Hepatocyte (in vitro differentiated cells): ENCODE results near the gene GRXCR2. TPM values are rescaled to one million over a fixed set of nuclear protein-coding genes. Genes with fewer than 3 reads are reported as not detected.

Experiments
- DNase-seq: peaks from one replicate; pipeline ENCODE4 v3.0.0-alpha.2; 2016; ENCODE audit warnings: low spot score
- H2AFZ ChIP-seq: fragments of 200-600 bp; sonication (generic); 2 replicates; pipeline ENCODE4 v1.6.0; 2016; ENCODE audit warnings: antibody characterized with exemption, mild to moderate bottlenecking
- H3K27ac ChIP-seq: fragments of 200-600 bp; sonication (generic); 2 replicates; pipeline ENCODE4 v1.5.1; 2016; ENCODE audit warnings: mild to moderate bottlenecking
- H3K27me3 ChIP-seq: fragments of 200-600 bp; sonication (generic); 2 replicates; pipeline ENCODE4 v1.6.1; 2016
- H3K36me3 ChIP-seq: fragments of 200-600 bp; sonication (generic); replicated peaks from 2 replicates; pipeline ENCODE4 v1.5.1; 2016; ENCODE audit warnings: low read depth; ENCODE audit not compliant: insufficient read depth
- H3K4me1 ChIP-seq: fragments of 200-600 bp; sonication (generic); 2 replicates; pipeline ENCODE4 v1.5.1; 2016; ENCODE audit warnings: mild to moderate bottlenecking, moderate library complexity; ENCODE audit not compliant: insufficient read depth
- H3K4me2 ChIP-seq: fragments of 200-600 bp; sonication (generic); 2 replicates; pipeline ENCODE4 v1.6.0; 2016
- H3K4me3 ChIP-seq: fragments of 200-600 bp; sonication (generic); 2 replicates; pipeline ENCODE4 v1.5.1; 2016; ENCODE audit warnings: mild to moderate bottlenecking
- H3K79me2 ChIP-seq: fragments of 200-600 bp; sonication (generic); 2 replicates; pipeline ENCODE4 v1.6.0; 2017; ENCODE audit warnings: mild to moderate bottlenecking
- H3K9me2 ChIP-seq: fragments of 200-600 bp; sonication (generic); replicated peaks from 2 replicates; pipeline ENCODE4 v1.6.0; 2017; ENCODE audit warnings: mild to moderate bottlenecking; ENCODE audit not compliant: insufficient read depth
- H3K9me3 ChIP-seq: fragments of 200-600 bp; sonication (generic); 2 replicates; pipeline ENCODE4 v1.5.1; 2016; ENCODE audit warnings: low read depth, mild to moderate bottlenecking
- H4K20me1 ChIP-seq: fragments of 200-600 bp; sonication (generic); 2 replicates; pipeline ENCODE4 v1.6.0; 2016; ENCODE audit warnings: mild to moderate bottlenecking; ENCODE audit not compliant: insufficient read depth, poor library complexity, severe bottlenecking
- EZH2 ChIP-seq: fragments of 200-600 bp; sonication (generic); IDR thresholded peaks from 2 replicates; pipeline ENCODE4 v1.6.1; 2016; ENCODE audit warnings: antibody characterized with exemption, mild to moderate bottlenecking, borderline replicate concordance
- EZH2phosphoT487 ChIP-seq: fragments of 200-600 bp; sonication (generic); IDR thresholded peaks from one replicate; pipeline ENCODE4 v1.6.1; 2018; ENCODE audit warnings: antibody characterized with exemption, mild to moderate bottlenecking, low read depth, moderate library complexity; ENCODE audit not compliant: unreplicated experiment, severe bottlenecking
- WGBS: methylation state at CpG from one replicate; pipeline ENCODE4 v1.1.6; 2016; ENCODE audit warnings: low lambda C conversion rate; ENCODE audit errors: missing lambda C conversion rate; 5-methylcytosine and 5-hydroxymethylcytosine counted together
- polyA plus RNA-seq: library from polyadenylated mRNA; unstranded; fragments of >200 nt; fragmentation: Nextera tagmentation; extraction: Ambion mirVana; gene quantifications from 2 replicates; pipeline ENCODE4 v1.2.1, GENCODE V29; 2016
- total RNA-seq: library from RNA; depleted of rRNA; stranded (reverse); fragments of >200 nt; gene quantifications from 2 replicates; pipeline ENCODE4 v1.2.3, GENCODE V29; 2014
- TF ChIP-seq, protein P1 (sequence below): fragments of 200-600 bp; sonication (generic); IDR thresholded peaks from 2 replicates; pipeline ENCODE4 v1.5.1; 2016; ENCODE audit warnings: antibody characterized with exemption, mild to moderate bottlenecking; ENCODE audit not compliant: poor library complexity

GRXCR2 gene
- total and polyA plus RNA-seq, 2 experiments from 2014 or later, result not detected

DNA sequence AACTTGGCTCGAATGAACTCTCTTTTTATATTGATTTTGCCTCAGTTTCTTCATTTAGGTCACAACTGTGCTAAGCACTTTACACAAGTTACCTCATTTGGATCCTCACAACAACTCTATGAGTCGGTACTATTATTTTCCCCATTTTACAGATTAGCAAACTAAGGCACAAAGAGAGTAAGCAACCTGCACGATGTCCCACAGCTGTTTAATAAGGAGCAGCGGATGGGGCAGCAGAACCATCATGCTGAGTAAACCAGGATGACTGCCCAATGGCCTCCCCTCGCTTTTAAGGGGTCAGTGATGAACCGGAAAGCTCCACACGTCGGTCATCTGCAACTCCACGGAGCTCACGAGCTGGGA lies 38.3 kb downstream of the GRXCR2 start:
- peaks cover 26% of the 10 kb centered on the region for H3K79me2 ChIP-seq
- 34% methylated on average over 10 of the region's 10 CpGs for WGBS
- H2AFZ ChIP-seq, result peak overlapping the region; percentile 83
- H3K27me3 ChIP-seq, result no peaks in the 10 kb centered on the region
- peaks cover 19% of the 10 kb centered on the region for H3K4me1 ChIP-seq
- no peaks in the 10 kb centered on the region for H3K9me3 ChIP-seq
- peak overlapping the region; percentile 90 for H3K27ac ChIP-seq
- TF ChIP-seq, protein P1, sequence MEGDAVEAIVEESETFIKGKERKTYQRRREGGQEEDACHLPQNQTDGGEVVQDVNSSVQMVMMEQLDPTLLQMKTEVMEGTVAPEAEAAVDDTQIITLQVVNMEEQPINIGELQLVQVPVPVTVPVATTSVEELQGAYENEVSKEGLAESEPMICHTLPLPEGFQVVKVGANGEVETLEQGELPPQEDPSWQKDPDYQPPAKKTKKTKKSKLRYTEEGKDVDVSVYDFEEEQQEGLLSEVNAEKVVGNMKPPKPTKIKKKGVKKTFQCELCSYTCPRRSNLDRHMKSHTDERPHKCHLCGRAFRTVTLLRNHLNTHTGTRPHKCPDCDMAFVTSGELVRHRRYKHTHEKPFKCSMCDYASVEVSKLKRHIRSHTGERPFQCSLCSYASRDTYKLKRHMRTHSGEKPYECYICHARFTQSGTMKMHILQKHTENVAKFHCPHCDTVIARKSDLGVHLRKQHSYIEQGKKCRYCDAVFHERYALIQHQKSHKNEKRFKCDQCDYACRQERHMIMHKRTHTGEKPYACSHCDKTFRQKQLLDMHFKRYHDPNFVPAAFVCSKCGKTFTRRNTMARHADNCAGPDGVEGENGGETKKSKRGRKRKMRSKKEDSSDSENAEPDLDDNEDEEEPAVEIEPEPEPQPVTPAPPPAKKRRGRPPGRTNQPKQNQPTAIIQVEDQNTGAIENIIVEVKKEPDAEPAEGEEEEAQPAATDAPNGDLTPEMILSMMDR, result no peak
- no peak for TF ChIP-seq EZH2
- TF ChIP-seq EZH2phosphoT487, result no peak
- peak; percentile 19 for DNase-seq
- H3K9me2 ChIP-seq, result no peaks in the 10 kb centered on the region
- peak overlapping the region; percentile 84 for H3K4me2 ChIP-seq
- H4K20me1 ChIP-seq, result no peaks in the 10 kb centered on the region
- no peaks in the 10 kb centered on the region for H3K36me3 ChIP-seq
- peak overlapping the region; percentile 80 for H3K4me3 ChIP-seq

DNA sequence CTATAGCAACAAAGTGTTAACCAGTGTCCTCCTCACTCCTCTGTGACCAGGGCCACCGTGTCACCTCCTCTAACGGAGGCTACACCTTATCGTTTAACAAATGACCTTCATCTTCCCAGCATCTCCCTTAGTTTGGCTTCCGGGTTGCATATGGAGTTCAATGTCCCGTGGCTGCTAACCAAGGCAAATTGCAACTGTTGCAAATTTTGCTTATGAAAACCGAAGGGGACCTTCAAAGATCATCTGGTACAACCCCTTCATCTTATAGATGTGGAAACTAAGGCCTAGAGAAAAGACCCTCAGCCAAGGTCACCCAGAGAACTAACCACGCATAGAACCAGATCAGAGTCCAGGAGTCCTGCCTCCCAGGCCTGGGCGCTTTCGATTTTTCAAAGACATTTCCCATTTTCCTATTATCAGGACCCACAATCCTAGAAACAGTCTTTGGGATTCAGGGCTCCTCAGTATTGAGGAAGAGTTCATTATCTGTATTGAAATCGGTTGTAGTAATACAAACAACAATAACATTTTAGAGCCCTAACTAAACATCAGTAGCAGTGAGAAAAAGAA lies 39.1 kb downstream of the GRXCR2 start:
- TF ChIP-seq, protein P1, result no peak
- TF ChIP-seq EZH2 (no peak), EZH2phosphoT487 (no peak)
- H3K4me1 ChIP-seq, result peaks cover 19% of the 10 kb centered on the region
- no peaks in the 10 kb centered on the region for H3K36me3 ChIP-seq
- H3K27me3 ChIP-seq, result no peaks in the 10 kb centered on the region
- H3K27ac ChIP-seq, result no peak overlapping the region
- no peak overlapping the region for H2AFZ ChIP-seq
- H3K4me3 ChIP-seq, result no peak overlapping the region
- H3K79me2 ChIP-seq, result peaks cover 32% of the 10 kb centered on the region
- peak overlapping the region; percentile 84 for H3K4me2 ChIP-seq
- no peaks in the 10 kb centered on the region for H3K9me2 ChIP-seq
- H4K20me1 ChIP-seq, result no peaks in the 10 kb centered on the region
- no peak for DNase-seq
- 78% methylated on average over 10 of the region's 10 CpGs for WGBS
- H3K9me3 ChIP-seq, result no peaks in the 10 kb centered on the region

DNA sequence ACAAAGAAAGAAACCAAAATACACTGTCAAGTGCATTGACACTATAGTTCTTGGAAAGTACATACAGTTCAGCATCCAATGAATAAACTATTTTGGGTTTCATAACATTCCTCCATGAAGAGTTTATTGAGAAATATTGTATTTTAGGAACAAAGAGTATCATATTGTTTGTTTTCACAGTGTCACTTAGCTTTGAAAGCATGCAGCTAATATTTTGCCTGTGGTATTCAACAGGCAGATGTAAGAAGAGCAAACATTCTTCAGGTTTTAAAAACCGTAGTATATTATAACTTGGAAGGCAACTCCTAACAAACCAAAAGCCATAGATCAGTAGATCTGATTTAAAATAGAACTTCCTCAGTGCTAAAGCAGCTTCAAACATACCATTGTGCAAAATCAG lies 42.2 kb downstream of the GRXCR2 start:
- Histone ChIP-seq H3K27ac (no peak overlapping the region), H3K4me2 (peak overlapping the region; percentile 3), H3K27me3 (no peaks in the 10 kb centered on the region), H3K4me1 (peaks cover 14% of the 10 kb centered on the region), H3K36me3 (no peaks in the 10 kb centered on the region), H2AFZ (no peak overlapping the region), H3K9me2 (no peaks in the 10 kb centered on the region), H4K20me1 (no peaks in the 10 kb centered on the region), H3K79me2 (peaks cover 56% of the 10 kb centered on the region), H3K9me3 (no peaks in the 10 kb centered on the region), H3K4me3 (no peak overlapping the region)
- TF ChIP-seq, protein P1, result no peak
- no peak for TF ChIP-seq EZH2phosphoT487
- TF ChIP-seq EZH2, result no peak
- 36% methylated on average over 1 of the region's 1 CpG for WGBS
- no peak for DNase-seq

DNA sequence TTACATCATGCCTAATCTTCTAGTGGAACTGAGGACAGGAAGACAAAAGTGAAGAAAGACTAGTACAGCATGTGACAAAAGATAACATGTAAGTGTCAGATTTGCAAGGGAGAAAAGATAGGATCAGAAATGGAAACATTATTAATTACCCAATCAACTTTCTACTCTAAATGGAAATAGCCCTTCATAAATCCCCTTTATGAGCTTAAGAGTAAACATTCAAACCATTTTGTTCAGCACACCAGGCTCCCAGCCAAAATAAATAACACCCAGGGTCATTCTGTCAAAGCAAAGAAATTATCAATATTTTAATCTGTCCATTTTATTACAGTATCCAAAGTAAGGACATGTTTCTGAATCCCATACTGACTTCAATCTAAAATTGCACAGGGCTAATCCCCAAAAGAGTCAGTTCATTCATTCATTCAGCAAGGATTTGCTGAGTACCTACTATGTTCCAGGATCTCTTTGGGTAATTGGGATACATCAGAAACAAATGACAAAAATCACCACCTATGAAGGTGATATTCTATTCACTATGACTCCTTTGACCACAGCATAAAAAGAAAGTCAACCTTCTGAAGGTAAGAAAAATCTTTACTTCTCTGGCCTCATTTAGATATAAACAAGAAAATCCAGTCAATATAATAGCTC lies 43.0 kb downstream of the GRXCR2 start:
- H3K9me2 ChIP-seq, result no peaks in the 10 kb centered on the region
- TF ChIP-seq EZH2phosphoT487, result no peak
- TF ChIP-seq, protein P1, result no peak
- TF ChIP-seq EZH2, result no peak
- peak overlapping the region; percentile 3 for H3K4me2 ChIP-seq
- no peak overlapping the region for H2AFZ ChIP-seq
- DNase-seq, result no peak
- no peak overlapping the region for H3K4me3 ChIP-seq
- H3K36me3 ChIP-seq, result no peaks in the 10 kb centered on the region
- H3K27me3 ChIP-seq, result no peaks in the 10 kb centered on the region
- no peaks in the 10 kb centered on the region for H4K20me1 ChIP-seq
- no peak overlapping the region for H3K27ac ChIP-seq
- H3K4me1 ChIP-seq, result peaks cover 14% of the 10 kb centered on the region
- H3K79me2 ChIP-seq, result peaks cover 56% of the 10 kb centered on the region
- H3K9me3 ChIP-seq, result no peaks in the 10 kb centered on the region
